Measurements from ENCODE around the gene UTF1.
"Not testable (repeated sequence)": the region's sequence is repeated elsewhere in the genome, so short reads cannot be mapped to it uniquely, and the experiment has no call there.

UTF1 gene

GRCh38 chr10:133229265-133230043, 563 bp upstream of the UTF1 start:
- DNase-seq, result no peak

- no peak for DNase-seq
Measured at GRCh38 chr10:133230387-133231195, 574 bp downstream of the UTF1 start.

GRCh38 chr10:133231244-133231945, 1.4 kb downstream of the UTF1 start:
- no peak for DNase-seq

GRCh38 chr10:133231946-133232574, 2.0 kb downstream of the UTF1 start:
- no peak for DNase-seq

- not testable (repeated sequence) for DNase-seq
Measured at GRCh38 chr10:133234796-133235195, 4.8 kb downstream of the UTF1 start.

- DNase-seq, result no peak
Measured at GRCh38 chr10:133235265-133235855, 5.3 kb downstream of the UTF1 start.

- no peak for DNase-seq
Measured at GRCh38 chr10:133235932-133236331, 5.9 kb downstream of the UTF1 start.

GRCh38 chr10:133236401-133237240, 6.6 kb downstream of the UTF1 start:
- no peak for DNase-seq

- no peak for DNase-seq
Measured at GRCh38 chr10:133237241-133237587, 7.2 kb downstream of the UTF1 start.

GRCh38 chr10:133237588-133238465, 7.8 kb downstream of the UTF1 start, which contains the start of gene VENTX:
Gene VENTX, plus strand, starts transcription at chr10:133237855. Its CDS starts 60 bp downstream, at chr10:133237915.
- DNase-seq, result no peak

GRCh38 chr10:133238466-133238804, 8.4 kb downstream of the UTF1 start:
- DNase-seq, result no peak

- DNase-seq, result no peak
Measured at GRCh38 chr10:133239990-133240389, 10.0 kb downstream of the UTF1 start.

- DNase-seq, result no peak
Measured at GRCh38 chr10:133241501-133242205, 11.6 kb downstream of the UTF1 start.

GRCh38 chr10:133242611-133243356, 12.8 kb downstream of the UTF1 start:
- DNase-seq, result no peak

GRCh38 chr10:133243593-133243992, 13.6 kb downstream of the UTF1 start:
- no peak for DNase-seq

- DNase-seq, result no peak
Measured at GRCh38 chr10:133245439-133246235, 15.6 kb downstream of the UTF1 start.

GRCh38 chr10:133246236-133246626, 16.2 kb downstream of the UTF1 start:
- no peak for DNase-seq

GRCh38 chr10:133247681-133248333, 17.8 kb downstream of the UTF1 start:
- no peak for DNase-seq
